Mucosa of rectum (tissue), 2 donors: ENCODE measurements around the gene NBEA.
"Not testable (repeated sequence)": the region's sequence is repeated elsewhere in the genome, so short reads cannot be mapped to it uniquely, and the experiment has no call there.

Experiments
- H3K27ac ChIP-seq, 2 donors: one replicate each; pipeline ENCODE4 v1.7.0; 2013; ENCODE audit warnings: inconsistent platforms in 2 of 2, low read depth in 2 of 2, low read length in 2 of 2
- H3K27me3 ChIP-seq, 2 donors: one replicate each; pipeline ENCODE4 v1.7.0; 2013; ENCODE audit warnings: low read length in 2 of 2; ENCODE audit not compliant: control insufficient read depth in 2 of 2, insufficient read depth in 2 of 2
- H3K36me3 ChIP-seq, 2 donors: one replicate each; pipeline ENCODE4 v1.7.0; 2013; ENCODE audit warnings: low read length in 2 of 2; ENCODE audit not compliant: control insufficient read depth in 2 of 2, insufficient read depth in 2 of 2
- H3K4me1 ChIP-seq, 2 donors: one replicate each; pipeline ENCODE4 v1.7.0; 2013; ENCODE audit warnings: low read length in 2 of 2, mild to moderate bottlenecking in 1 of 2; ENCODE audit not compliant: control insufficient read depth in 2 of 2, insufficient read depth in 2 of 2
- H3K4me3 ChIP-seq, 2 donors: one replicate each; pipeline ENCODE4 v1.7.0; 2013; ENCODE audit warnings: low read length in 2 of 2
- H3K9ac ChIP-seq, 2 donors: one replicate each; pipeline ENCODE4 v1.7.0; 2013; ENCODE audit warnings: low read length in 2 of 2, low read depth in 1 of 2, mild to moderate bottlenecking in 1 of 2
- H3K9me3 ChIP-seq, 2 donors: one replicate each; pipeline ENCODE4 v1.7.0; 2013; ENCODE audit warnings: low read length in 2 of 2; ENCODE audit not compliant: control insufficient read depth in 2 of 2
- donor health status: healthy.
- donor health status: Normal muscosa, but diverticular disease.

NBEA gene

DNA sequence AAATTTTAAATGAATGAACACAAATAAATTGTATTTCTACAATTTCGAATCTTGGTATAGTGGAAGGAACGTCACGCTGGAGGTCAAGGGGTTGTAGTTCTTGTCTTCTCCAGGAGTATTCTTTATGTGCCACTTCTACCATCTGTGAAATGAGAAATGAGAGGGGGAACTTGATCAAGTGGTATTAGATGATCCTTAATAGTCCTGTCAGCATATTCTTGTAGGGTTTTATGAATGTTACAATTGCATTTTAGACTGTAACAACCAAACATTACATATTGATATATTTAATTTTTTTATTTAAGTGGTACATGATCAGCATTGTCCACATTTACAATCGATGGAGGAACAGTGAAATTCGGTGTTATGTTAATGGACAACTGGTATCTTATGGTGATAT lies 113.6 kb downstream of the NBEA start:
- no peaks in the 10 kb centered on the region for H3K27me3 ChIP-seq
- H3K9ac ChIP-seq: no peak overlapping the region
- H3K9me3 ChIP-seq: no peaks in the 10 kb centered on the region
- no peak overlapping the region for H3K27ac ChIP-seq
- no peak overlapping the region for H3K4me3 ChIP-seq
- H3K36me3 ChIP-seq: no peaks in the 10 kb centered on the region
- H3K4me1 ChIP-seq: no peaks in the 10 kb centered on the region

- H3K9ac ChIP-seq: no peak overlapping the region
- no peak overlapping the region for H3K4me3 ChIP-seq
- H3K27ac ChIP-seq: no peak overlapping the region
- H3K36me3 ChIP-seq: no peaks in the 10 kb centered on the region
- no peaks in the 10 kb centered on the region for H3K9me3 ChIP-seq
- H3K27me3 ChIP-seq: no peaks in the 10 kb centered on the region
- H3K4me1 ChIP-seq: no peaks in the 10 kb centered on the region
These were observed 115.8 kb downstream of the NBEA start for GRCh38 chr13:35057858-35058257.

- H3K27ac ChIP-seq, H3K9ac ChIP-seq, H3K36me3 ChIP-seq, H3K9me3 ChIP-seq, H3K27me3 ChIP-seq, H3K4me3 ChIP-seq, H3K4me1 ChIP-seq: not testable (repeated sequence)
These were observed 116.5 kb downstream of the NBEA start for GRCh38 chr13:35058585-35058984.

GRCh38 chr13:35086667-35087066 lies 144.6 kb downstream of the NBEA start:
- H3K9ac ChIP-seq: no peak overlapping the region
- no peaks in the 10 kb centered on the region for H3K27me3 ChIP-seq
- no peaks in the 10 kb centered on the region for H3K36me3 ChIP-seq
- H3K4me1 ChIP-seq: no peaks in the 10 kb centered on the region
- no peaks in the 10 kb centered on the region for H3K9me3 ChIP-seq
- no peak overlapping the region for H3K27ac ChIP-seq
- H3K4me3 ChIP-seq: no peak overlapping the region

- Histone ChIP-seq H3K27me3 (no peaks in the 10 kb centered on the region), H3K4me1 (no peaks in the 10 kb centered on the region), H3K4me3 (no peak overlapping the region), H3K27ac (no peak overlapping the region), H3K9me3 (no peaks in the 10 kb centered on the region), H3K9ac (no peak overlapping the region), H3K36me3 (no peaks in the 10 kb centered on the region)
These were observed 150.2 kb downstream of the NBEA start for GRCh38 chr13:35092251-35092650.

DNA sequence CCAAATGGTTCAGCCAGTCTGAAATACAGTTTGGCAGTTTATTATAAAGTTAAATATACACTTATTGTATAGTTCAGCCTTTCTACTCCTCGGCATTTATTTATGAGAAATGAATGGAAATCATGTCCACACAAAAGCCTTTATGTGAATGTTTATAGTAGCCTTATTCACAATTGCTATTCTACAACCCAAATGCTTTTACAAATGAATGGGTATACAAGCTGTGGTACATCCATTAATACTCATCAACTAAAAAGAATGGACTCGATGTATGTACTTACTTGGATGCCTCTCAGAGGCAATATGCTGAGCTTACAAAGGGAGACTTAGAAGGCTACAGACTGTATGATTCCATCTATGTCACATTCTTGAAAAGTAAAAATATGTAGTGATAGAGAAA lies 150.7 kb downstream of the NBEA start:
- Histone ChIP-seq H3K36me3 (no peaks in the 10 kb centered on the region), H3K4me3 (no peak overlapping the region), H3K9ac (no peak overlapping the region), H3K27ac (no peak overlapping the region), H3K4me1 (no peaks in the 10 kb centered on the region), H3K9me3 (no peaks in the 10 kb centered on the region), H3K27me3 (no peaks in the 10 kb centered on the region)

- H3K36me3 ChIP-seq: no peaks in the 10 kb centered on the region
- H3K9ac ChIP-seq: no peak overlapping the region
- H3K27me3 ChIP-seq: no peaks in the 10 kb centered on the region
These were observed 151.3 kb downstream of the NBEA start for GRCh38 chr13:35093356-35093755.

GRCh38 chr13:35106771-35107170 lies 164.7 kb downstream of the NBEA start:
- not testable (repeated sequence) for H3K9me3 ChIP-seq, H3K36me3 ChIP-seq, H3K9ac ChIP-seq, H3K4me1 ChIP-seq, H3K4me3 ChIP-seq, H3K27ac ChIP-seq, H3K27me3 ChIP-seq

More at GRCh38 chr13:35093356-35093755, 151.3 kb downstream of the NBEA start:
- H3K4me1 ChIP-seq: no peaks in the 10 kb centered on the region
- H3K9me3 ChIP-seq: no peaks in the 10 kb centered on the region
- H3K27ac ChIP-seq: no peak overlapping the region
- H3K4me3 ChIP-seq: no peak overlapping the region

DNA sequence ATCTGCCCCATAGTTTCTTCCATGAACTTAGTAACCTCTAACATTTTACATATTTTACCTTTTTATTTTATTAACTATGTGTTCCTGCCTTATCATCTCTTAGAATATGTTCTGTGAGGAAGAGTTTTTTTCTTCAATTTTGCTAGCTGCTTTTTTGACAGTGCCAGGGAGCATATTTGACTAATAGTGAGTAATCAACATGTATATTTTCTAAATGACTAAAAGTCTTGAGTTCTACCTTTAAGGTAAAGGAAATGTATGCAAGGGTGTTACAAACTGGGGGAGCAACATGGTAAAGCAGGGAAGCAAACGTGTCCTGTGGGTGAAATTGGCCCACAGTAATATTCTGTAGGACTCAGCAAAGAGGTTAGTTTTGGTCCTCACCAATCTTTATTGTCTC lies 165.5 kb downstream of the NBEA start:
- no peaks in the 10 kb centered on the region for H3K27me3 ChIP-seq
- H3K4me3 ChIP-seq: no peak overlapping the region
- H3K9me3 ChIP-seq: no peaks in the 10 kb centered on the region
- H3K36me3 ChIP-seq: no peaks in the 10 kb centered on the region
- H3K27ac ChIP-seq: no peak overlapping the region
- H3K4me1 ChIP-seq: no peaks in the 10 kb centered on the region
- H3K9ac ChIP-seq: no peak overlapping the region

DNA sequence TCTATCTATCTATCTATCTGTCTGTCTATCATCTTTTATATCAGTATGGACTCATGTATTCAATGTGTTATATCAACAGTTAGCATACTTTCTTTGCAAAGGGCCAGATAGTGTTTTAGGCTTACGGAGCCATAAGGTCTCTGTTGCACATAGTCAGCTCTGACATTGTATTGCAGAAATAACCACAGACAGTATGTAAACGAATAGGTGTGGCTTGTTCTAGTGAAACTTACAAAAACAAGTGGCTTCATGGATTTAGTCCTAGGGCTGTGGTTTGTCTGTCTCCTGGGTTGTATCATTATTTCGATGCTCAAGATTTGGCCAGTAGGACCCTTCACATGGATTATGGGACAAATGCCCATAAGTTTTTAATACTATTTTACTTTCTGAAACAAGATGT lies 171.5 kb downstream of the NBEA start:
- H3K4me3 ChIP-seq, H3K9ac ChIP-seq, H3K27ac ChIP-seq, H3K36me3 ChIP-seq, H3K4me1 ChIP-seq, H3K9me3 ChIP-seq, H3K27me3 ChIP-seq: not testable (repeated sequence)

DNA sequence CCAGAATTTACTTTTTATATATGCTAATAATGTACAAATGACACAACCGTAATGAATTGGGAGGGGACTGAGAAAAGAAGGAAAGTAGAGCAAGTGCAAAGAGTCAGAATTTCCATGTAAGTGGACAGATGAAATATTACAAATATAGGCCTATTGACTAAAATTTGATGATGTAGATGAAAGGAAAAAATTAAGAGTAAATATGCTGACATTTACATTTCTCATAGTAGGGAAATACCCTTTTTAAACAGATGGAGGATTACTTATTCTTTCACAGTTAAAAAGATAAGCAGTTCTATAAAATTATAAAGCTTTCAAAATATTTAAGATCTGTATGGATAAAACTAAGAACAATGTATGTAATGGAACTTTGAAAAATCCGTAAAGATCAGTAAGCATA lies 185.4 kb downstream of the NBEA start:
- H3K4me1 ChIP-seq: no peaks in the 10 kb centered on the region
- H3K36me3 ChIP-seq: no peaks in the 10 kb centered on the region
- no peaks in the 10 kb centered on the region for H3K9me3 ChIP-seq
- no peak overlapping the region for H3K9ac ChIP-seq
- no peaks in the 10 kb centered on the region for H3K27me3 ChIP-seq
- no peak overlapping the region for H3K27ac ChIP-seq
- H3K4me3 ChIP-seq: no peak overlapping the region
